Lung (tissue), 12 donors: ENCODE data around the gene TNNT1. TPM values are rescaled to one million over a fixed set of nuclear protein-coding genes. Genes with fewer than 3 reads are reported as not detected.

Experiments
- ATAC-seq: fragments of 200-7000 bp; cut with Tn5 transposase; one replicate; pipeline ENCODE4 v1.9.1; 2020; ENCODE audit warnings: moderate number of reproducible peaks; ENCODE audit not compliant: insufficient read depth, low FRiP score
- DNase-seq, 3 donors: peaks; one replicate each; pipeline ENCODE4 v3.0.0-alpha.2; 2013 to 2017
- H3K27ac ChIP-seq, 2 donors: one replicate each; pipeline ENCODE4 v1.5.1; 2013; ENCODE audit warnings: mild to moderate bottlenecking in 2 of 2, moderate library complexity in 2 of 2, control low read depth in 1 of 2, inconsistent platforms in 1 of 2, low read depth in 1 of 2, low read length in 1 of 2
- H3K27me3 ChIP-seq, 3 donors: one replicate each; pipeline ENCODE4 v1.5.1; 2013; ENCODE audit warnings: low read length in 2 of 3; ENCODE audit not compliant: control insufficient read depth in 3 of 3, insufficient read depth in 3 of 3
- H3K36me3 ChIP-seq, 4 donors: one replicate each; pipeline ENCODE4 v1.5.1; 2013; ENCODE audit warnings: low read length in 4 of 4, mild to moderate bottlenecking in 1 of 4, moderate library complexity in 1 of 4; ENCODE audit not compliant: control insufficient read depth in 4 of 4, insufficient read depth in 4 of 4
- H3K4me1 ChIP-seq, 5 donors: one replicate each; pipeline ENCODE4 v1.5.1; 2013; ENCODE audit warnings: low read length in 5 of 5, mild to moderate bottlenecking in 2 of 5, moderate library complexity in 1 of 5; ENCODE audit not compliant: control insufficient read depth in 5 of 5, insufficient read depth in 5 of 5
- H3K4me3 ChIP-seq: one replicate; pipeline ENCODE4 v1.5.1; 2013; ENCODE audit warnings: mild to moderate bottlenecking, control low read depth, moderate library complexity
- H3K9ac ChIP-seq, 2 donors: one replicate each; pipeline ENCODE4 v1.5.1; 2013; ENCODE audit warnings: low read length in 2 of 2, control low read depth in 1 of 2; ENCODE audit not compliant: insufficient read depth in 1 of 2
- H3K9me3 ChIP-seq, 4 donors: one replicate each; pipeline ENCODE4 v1.5.1; 2013; ENCODE audit warnings: low read length in 3 of 4, mild to moderate bottlenecking in 1 of 4, moderate library complexity in 1 of 4; ENCODE audit not compliant: control insufficient read depth in 4 of 4, insufficient read depth in 3 of 4
- CTCF ChIP-seq: IDR thresholded peaks from 2 replicates; pipeline ENCODE4 v1.5.1; 2012; ENCODE audit warnings: mild to moderate bottlenecking; ENCODE audit errors: control extremely low read depth, extremely low read depth
- WGBS, 2 donors: extraction: QIAGEN DNeasy Blood & Tissue Kit; methylation state at CpG; one replicate each; pipeline ENCODE4 v1.1.7; 2013; 5-methylcytosine and 5-hydroxymethylcytosine counted together
- polyA plus RNA-seq, 2 donors: library from polyadenylated mRNA; stranded (reverse); fragments of 200-250 nt; gene quantifications; one replicate each; pipeline ENCODE4 v1.2.1, GENCODE V29; 2013
- total RNA-seq, 2 donors: library from RNA; depleted of rRNA in 1 of 2; stranded (reverse); fragments of >200 nt in 1 of 2; gene quantifications; one replicate each; pipeline ENCODE4 v1.2.1, GENCODE V29; 2014 to 2021
- donor health status: control.
- donor health status: control.
- donor health status: Bipolar disorder and iron deficiency.
- donor health status: healthy.
- donor health status: DM: yes; HTN: yes; CAD: no.

TNNT1 gene
- total and polyA plus RNA-seq, 4 donors, result 1.2 to 5.2 (median 2.8) TPM

GRCh38 chr19:55146705-55147273 lies 2.2 kb downstream of the TNNT1 start:
- no peaks in the 10 kb centered on the region for H3K36me3 ChIP-seq
- TF ChIP-seq CTCF, result no peak
- H3K4me3 ChIP-seq, result no peak overlapping the region
- peak overlapping the region in 1 of 2 donors; percentile 26 for H3K27ac ChIP-seq
- 2 to 3% methylated on average over 24 to 27 of the region's 27 CpGs for WGBS, 2 donors
- no peak overlapping the region for H3K9ac ChIP-seq
- no peak for DNase-seq
- H3K4me1 ChIP-seq, result peaks cover 0 to 4% (median 0%) of the 10 kb centered on the region in 5 donors
- H3K27me3 ChIP-seq, result peaks cover 11 to 51% (median 28%) of the 10 kb centered on the region in 3 donors
- no peak for ATAC-seq
- H3K9me3 ChIP-seq, result peaks cover 0 to 7% (median 0%) of the 10 kb centered on the region in 4 donors

- no peak overlapping the region for H3K27ac ChIP-seq
- H3K9ac ChIP-seq, result no peak overlapping the region
- peaks cover 0 to 4% (median 0%) of the 10 kb centered on the region in 5 donors for H3K4me1 ChIP-seq
- H3K36me3 ChIP-seq, result no peaks in the 10 kb centered on the region
- WGBS, 2 donors, result 1 to 3% methylated on average over 21 to 39 of the region's 41 CpGs
- no peak for TF ChIP-seq CTCF
- peaks cover 11 to 51% (median 29%) of the 10 kb centered on the region in 3 donors for H3K27me3 ChIP-seq
- no peak overlapping the region for H3K4me3 ChIP-seq
- DNase-seq, result no peak
- ATAC-seq, result no peak
- H3K9me3 ChIP-seq, result peaks cover 0 to 5% (median 0%) of the 10 kb centered on the region in 4 donors
Measured at GRCh38 chr19:55146078-55146704, 2.8 kb downstream of the TNNT1 start.

- DNase-seq, result no peak
- Histone ChIP-seq H3K9ac (no peak overlapping the region), H3K9me3 (peaks cover 0 to 5% (median 0%) of the 10 kb centered on the region in 4 donors), H3K27me3 (peaks cover 11 to 51% (median 24%) of the 10 kb centered on the region in 3 donors), H3K36me3 (no peaks in the 10 kb centered on the region), H3K4me3 (no peak overlapping the region), H3K4me1 (peaks cover 0 to 4% (median 0%) of the 10 kb centered on the region in 5 donors), H3K27ac (no peak overlapping the region)
- ATAC-seq, result no peak
- WGBS, 2 donors, result 17 to 23% methylated on average over 2 to 3 of the region's 3 CpGs
- no peak for TF ChIP-seq CTCF
Measured at GRCh38 chr19:55145232-55145631, 3.8 kb downstream of the TNNT1 start.
